Measurements from ENCODE around the gene CAMTA1.
"Not testable (repeated sequence)": the region's sequence is repeated elsewhere in the genome, so short reads cannot be mapped to it uniquely, and the experiment has no call there.

CAMTA1 gene

DNA sequence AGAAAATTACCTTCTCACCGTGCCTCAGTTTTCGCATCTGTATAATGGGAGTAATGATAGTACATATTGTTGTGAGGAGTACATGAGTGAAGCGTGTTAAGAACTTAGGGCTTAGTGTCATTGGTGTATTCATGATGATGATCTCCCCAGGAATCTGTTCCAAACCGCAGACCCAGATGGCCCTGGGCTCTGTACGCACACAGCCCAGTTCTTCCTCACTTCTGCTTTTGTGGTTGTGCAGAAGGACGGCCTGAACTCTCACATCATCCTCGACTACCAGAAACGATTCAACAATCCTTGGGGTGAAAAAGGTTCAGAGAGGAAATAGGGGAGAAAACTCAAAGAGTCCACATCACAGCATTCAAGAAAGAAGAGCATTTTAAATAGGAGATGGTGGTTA lies 323.0 kb downstream of the CAMTA1 start:
- DNase-seq (ENCODE audit: low read depth), result no peak

DNA sequence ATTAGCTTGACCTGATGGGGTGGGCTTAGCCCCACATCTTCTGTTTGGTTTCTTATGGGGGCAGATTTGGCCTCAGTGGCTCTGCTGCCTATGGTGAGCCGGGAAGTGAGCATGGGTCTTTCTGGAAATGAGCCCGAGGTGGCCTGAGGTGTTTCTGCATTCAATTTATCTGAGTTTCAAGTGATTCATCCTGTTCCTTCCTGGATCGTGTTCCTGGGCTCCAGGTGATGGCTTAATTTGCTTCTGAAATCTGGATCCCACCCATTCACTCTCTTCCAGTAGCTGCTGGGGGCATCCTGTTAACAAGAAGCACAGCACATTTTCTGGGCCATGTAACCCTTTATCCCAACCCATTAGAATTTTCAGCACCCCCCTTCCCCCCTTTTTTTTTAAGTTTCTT lies 324.6 kb downstream of the CAMTA1 start:
- no peak for DNase-seq (ENCODE audit: low read depth)

DNA sequence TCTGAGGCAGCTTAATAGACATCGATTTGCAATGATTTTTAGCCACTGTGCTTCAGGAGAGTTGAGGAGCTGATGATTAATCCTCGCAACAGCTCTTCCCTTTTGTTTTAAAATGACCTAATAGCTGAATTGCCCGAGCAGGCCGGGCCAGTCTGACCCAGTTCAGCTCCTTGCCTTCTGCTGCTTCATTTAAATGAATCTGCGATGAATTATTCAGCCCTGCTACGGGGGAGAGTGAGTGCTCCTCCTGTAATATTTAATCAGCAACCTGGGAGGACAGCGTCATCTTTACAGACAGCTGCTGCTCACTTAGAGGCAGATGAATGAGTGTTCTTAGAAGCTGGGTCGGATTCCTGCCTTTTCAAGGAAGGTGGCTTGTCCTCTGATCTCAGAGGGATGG lies 325.1 kb downstream of the CAMTA1 start:
- no peak for DNase-seq (ENCODE audit: low read depth)

DNA sequence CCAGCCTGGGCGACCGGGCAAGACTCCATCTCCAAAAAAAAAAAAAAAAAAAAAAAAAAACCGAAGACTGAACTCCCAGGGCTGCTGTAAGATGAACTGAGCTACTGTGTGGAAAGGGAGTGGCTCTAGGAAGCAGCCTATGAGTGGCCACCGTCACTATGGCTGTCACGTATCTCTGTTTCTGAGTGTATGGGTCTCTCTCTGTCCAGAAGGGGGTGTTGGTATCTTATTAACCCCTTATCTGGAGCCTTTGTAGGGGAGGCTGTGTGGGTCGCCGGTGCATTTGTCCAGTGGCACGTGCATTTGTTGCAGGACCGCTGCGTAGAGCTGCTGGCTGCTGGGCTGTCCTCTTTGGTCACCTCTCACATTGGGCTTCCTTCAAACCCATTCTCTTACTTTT lies 326.6 kb downstream of the CAMTA1 start:
- no peak for DNase-seq (ENCODE audit: low read depth)

DNA sequence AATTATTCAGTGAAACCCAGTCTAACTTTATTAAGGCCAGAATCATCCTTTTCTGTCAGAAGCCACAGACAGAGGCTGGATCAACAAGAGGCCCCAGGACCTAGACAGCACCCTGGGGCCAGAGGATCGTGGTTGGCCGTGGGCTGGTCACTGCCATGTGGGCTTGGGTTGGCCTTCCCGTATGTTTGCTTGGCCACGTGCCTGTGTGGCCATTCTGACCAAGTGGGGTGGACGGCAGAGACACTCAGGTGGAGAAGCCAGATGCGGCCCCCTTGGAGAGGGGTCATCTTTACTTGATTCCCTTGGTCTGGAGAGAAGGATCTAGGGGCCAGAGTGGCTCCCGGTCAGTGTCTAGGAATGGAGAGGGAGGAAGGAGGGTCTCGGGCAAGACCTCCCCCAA lies 327.9 kb downstream of the CAMTA1 start:
- no peak for DNase-seq (ENCODE audit: low read depth)

DNA sequence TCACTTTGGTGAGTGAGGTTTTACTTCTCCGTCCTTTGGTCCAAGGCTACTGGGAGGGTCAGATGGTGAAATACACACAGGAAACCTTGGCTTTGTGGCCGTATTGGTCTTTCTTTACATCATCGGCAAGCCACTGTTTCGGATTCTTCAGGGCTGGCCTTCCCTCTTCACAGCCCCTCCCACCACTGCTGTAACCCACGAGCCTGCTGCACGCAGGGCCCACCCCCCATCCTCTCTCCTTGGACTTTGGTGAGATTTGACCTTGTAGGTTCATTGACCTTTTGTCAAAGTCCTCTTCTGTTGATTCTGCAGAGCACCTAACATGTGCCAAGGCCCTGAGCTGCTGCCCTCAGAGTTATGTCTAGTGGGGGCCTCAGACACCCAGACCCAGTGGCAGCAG lies 328.6 kb downstream of the CAMTA1 start:
- no peak for DNase-seq (ENCODE audit: low read depth)

DNA sequence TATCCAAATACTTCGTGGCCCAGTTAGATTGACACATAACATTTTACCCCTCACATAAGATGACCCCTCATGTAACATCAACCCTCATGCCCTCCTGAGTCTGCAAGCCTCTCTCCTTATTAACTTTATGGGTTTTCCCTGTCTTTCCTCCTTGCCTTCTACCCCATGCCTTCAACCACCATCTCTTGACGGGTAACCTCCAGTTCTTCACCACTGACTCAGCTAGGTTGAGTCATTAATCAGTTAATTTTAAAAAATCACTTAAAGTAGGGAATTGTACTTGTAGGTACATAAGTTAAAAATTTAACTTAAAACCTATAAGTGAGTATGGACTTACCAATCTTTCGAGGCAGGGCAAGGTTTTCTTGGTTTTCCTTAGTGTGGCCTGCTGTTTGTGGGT lies 330.7 kb downstream of the CAMTA1 start:
- no peak for DNase-seq (ENCODE audit: low read depth)

DNA sequence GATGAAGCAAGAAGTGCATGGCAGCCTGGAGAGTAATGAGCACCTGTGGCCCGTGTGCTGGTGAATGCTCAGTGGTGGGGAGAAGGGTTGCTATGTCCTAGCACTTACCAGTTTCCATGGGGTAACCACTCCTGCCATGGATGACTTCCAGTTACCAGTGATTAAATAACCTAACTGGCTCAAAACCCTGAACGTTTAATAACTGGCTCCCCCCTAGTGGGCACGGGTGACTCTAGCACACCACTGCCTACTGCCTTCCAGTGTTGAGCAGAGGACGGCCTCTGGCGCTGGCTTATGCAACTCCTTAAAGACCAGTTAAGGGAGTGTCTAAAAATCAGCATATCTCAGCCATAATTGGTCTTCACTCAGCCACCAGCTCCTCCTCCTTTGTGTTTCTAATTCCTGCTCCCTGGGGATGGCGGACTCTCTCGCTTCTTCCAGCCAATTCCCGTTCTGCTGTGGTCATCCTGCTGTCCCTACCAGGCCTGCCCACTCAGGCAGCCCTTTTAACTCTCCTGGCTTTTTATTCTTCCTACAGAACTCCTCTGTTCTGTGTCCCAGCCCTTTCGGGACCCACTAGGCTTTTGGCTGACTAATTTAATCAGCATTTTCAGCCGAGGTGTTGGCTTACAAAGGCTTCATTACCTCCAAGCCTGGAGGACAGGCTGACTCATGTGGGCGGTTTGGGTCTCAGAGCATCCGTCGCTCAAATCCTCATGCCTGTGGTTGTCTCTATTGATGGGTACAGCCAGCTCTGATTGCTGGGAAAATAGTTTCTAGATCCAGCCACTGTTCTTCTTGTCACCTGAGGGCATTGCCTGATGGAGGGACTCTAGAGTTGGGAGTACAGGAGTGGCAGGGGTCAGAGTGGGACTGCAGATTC lies 332.4 kb downstream of the CAMTA1 start:
- no peak for DNase-seq (ENCODE audit: low read depth)

DNA sequence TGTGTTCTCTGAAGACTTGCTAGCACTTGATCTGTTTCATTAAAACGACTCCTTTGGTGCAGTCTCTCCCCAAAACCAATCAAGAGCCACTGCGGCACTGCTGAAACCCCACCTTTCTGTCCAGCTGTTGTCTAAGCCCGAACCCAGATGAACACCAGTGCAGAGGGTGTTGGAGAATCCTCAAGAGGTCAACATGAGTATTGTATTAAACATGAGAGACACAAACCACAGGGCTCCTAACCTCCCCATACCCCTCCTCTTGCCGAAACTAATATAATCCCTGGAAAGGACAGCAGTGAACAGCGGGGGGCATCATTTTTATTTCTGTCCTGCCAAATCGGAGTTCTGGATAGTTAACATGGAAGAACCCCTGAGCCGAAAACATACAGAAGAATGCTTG lies 333.9 kb downstream of the CAMTA1 start:
- DNase-seq (ENCODE audit: low read depth), result no peak

DNA sequence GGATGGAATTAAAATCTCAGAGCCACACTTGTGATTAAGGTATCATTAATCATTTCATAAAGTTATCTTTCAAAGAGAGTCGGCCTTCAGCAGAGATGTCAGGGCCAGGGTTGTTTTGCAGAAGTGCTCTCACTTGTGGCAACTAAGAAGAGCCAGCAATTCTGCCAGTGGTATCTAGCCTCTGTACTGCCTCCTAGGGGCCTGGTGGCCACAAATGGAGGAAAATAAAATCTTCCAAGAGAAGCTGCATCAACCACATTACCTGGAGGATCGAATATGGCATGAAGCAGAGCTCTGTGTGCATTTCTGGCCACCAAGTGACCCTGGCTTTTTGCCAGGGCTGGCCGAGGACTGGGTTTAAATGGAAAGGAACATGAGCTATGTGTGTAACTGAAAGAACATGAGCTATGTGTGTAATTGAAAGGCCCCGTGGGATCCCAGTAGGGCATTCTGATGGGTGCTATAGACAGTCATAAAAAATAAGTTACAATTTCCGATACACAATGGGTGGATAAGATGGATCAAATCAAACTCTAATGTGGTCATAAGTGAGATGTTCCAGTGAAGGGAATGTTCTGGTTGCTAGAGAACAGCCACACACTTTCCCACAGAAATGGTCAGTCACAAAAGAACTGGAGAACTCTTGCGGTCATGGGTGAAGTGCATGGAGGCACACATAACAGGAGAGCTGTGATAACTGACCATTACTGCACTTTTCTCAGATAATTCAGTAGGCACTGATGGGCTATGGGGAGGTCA lies 335.8 kb downstream of the CAMTA1 start:
- no peak for DNase-seq (ENCODE audit: low read depth)

DNA sequence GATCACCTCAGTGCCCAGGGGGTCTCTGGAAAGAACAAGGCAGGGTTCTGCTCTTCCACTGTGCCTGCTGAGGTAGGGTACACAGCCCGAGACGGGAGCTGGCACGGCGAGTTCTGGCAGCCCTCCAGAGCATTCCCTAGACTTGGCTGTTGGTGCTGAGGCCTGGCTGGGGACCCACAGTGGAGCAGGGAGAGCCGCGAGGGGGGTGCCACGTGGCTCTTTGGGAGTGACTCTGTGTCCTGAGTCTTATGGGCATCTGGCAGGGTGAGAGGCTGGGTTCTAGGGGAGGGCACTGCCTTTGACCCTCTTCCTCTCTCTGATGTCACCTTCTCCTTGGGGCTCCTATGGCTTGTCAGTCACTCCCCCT lies 336.4 kb downstream of the CAMTA1 start:
- no peak for DNase-seq (ENCODE audit: low read depth)

DNA sequence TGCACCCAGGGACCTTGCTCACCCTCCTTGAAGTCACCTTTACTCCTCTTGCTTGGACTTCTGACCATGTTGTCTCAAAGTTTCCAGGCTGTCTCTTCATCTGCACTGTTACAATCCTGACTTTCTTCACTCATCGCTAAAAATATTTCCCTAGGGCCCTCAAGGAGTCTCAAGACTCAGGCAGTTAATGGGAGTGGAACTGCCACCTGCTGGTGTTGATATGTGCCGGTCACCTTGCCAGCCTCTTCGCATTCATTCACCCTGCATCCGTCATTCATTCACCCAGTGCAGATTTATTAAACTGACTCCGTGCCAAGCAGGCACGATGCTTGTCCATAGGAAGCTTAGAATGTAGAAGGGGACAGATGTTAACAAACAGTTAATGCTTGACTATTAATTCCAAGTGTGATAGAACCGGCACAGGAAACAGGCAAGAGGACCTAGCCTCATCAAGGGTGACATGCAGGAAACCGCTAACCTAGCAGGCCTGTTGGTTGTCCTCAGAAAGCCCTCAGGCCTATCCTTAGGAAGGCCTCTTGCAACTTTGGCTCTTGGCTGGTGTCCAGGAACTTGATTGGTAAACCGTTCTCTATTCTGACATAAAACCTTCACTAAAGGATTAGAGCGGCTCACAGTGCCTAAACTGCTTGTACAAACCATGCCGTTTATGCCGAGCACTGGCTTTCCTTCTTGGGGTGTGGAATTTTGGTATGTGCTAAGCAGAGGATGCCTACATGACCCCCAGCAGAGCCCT lies 342.2 kb downstream of the CAMTA1 start:
- no peak for DNase-seq (ENCODE audit: low read depth)

DNA sequence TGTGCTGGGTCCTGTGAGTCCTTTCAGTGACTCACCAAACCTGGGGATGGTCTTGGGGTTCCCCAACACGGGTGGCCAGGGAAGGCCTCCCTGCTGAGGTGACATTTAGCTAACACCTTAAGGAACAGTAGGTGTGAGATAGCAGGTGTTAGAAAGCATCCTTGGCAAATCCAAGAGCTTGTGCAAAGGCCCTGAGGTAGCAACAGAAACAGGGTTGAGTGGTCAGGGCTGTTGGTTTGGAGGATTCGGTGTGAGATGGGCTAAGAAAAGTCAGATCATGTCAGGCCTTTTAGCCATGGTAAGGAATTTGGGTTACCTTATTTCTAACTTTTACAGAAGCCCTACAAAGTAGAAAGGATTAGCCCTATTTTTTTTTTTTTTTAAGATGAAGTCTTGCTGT lies 343.0 kb downstream of the CAMTA1 start:
- no peak for DNase-seq (ENCODE audit: low read depth)

DNA sequence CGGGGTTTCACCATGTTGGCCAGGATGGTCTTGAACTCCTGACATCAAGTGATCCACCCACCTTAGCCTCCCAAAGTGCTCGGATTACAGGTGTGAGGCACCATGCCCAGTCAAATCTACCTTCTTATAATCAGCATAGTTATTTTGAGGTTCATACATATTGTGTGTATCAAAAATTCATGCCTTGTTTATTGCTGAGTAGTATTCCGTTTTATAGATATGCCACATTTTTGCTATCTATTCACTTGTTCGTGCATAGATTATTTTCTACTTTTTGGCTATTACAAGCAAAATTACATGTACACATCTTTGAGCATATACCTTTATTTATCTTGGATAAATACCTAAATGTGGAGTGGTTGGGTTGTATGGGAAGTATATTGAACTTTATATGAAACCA lies 344.9 kb downstream of the CAMTA1 start:
- DNase-seq (ENCODE audit: low read depth), result no peak

DNA sequence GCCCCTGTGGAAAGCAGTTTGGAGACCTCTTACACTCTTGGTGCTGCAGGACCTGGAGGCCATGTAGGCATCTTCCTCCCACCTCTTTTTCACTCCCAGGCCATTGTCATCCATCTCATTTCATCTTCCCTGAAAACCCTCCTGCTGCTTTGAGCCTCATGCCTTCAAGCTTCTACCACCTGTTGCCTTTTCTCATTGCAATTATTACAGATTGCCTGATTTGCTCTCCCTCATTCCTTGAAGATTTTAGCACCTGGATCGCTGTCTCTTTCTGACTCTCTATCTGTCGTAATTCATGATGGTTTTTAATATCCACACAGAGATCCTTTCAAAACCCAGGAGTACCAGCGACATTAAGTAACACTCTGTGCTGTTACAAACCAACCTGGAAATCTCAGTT lies 350.2 kb downstream of the CAMTA1 start:
- no peak for DNase-seq (ENCODE audit: low read depth)

DNA sequence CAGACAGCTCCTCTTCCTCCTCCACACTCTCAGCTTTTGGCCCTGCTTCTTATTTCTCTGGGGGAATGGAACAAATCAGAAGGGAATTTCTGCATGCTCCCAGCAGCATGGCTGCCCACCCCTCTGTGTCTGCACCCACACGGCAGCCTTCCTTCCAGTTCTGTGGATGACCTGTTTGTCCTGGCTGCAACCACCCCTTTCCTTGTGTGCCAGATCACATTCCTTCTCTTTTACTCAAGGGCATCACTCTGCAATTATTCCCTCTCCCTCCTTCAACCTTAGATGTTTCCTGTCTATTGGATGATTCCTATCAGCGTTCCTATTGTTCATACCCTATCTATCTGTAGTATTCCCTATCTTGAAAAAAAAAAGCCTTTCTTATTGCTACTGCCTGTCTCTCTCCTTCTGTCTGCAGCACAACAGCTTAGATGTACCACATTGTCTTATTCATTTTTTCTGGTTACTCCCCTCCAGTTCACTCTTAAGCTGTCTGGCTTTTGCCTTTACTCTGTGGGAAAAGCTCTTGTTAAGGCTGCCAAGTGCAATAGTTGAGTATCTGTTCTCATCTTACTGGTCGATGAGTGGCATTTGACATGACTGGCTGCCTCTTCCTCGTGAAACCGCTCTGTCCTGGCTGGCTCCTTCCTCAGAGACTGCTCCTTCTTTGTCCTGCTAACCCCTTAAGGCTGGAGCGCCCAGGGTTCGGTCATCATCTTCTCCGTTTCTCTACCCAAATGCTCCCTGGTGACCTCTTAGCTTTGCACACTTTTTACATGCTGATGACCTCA lies 351.1 kb downstream of the CAMTA1 start:
- no peak for DNase-seq (ENCODE audit: low read depth)

DNA sequence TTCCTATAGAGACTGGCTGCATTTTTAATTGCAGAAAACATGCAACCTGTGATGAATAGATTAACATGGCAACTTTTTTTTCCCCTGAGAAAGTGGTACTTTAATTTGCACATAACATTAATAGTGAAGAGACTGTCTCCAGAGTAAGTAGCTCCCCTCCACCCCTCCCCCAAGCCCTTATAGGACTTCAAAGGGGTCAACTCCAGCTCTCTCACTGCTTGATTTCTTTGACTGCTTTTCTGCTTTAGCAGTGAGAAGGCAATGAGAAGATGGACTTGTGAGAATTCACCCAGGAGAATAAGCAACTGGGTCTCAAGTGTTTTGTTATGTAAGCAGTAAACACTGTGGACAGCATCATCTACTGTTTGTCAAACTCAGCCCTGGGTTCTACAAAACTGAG lies 355.0 kb downstream of the CAMTA1 start:
- no peak for DNase-seq (ENCODE audit: low read depth)

DNA sequence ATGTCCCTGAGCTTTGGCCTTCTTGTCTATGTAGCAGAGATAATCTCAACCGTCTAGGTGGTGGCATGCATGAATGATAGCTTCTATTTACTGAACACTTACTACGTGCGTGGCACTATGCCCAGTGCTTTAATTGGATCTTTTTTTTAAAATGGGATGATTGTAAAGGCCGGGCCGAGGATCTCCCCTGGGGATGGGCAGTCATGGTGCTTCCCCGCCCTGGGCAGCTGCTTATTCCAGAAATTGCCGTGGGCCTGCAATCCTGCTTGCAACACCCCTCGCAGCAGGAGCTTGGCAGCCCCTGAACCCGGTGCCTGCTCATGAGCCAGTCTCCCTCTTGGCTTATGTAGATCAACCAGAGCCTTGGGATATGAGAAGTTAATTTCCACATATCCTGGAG lies 360.7 kb downstream of the CAMTA1 start:
- no peak for DNase-seq (ENCODE audit: low read depth)

DNA sequence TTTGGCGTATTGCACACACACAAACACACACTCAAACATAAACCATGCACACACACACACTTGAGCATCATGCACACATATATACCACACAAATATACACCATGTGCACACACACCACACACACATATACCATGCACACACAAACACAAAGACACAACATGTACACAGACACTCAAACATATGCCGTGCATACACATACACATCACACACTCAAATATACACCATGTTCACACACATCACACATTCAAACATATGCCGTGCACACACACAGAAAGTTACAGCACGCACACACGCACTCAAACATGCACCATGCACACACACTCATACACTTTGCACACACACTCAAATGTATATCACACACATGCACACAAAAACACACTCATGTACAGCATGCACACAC lies 361.5 kb downstream of the CAMTA1 start:
- DNase-seq (ENCODE audit: low read depth), result no peak

DNA sequence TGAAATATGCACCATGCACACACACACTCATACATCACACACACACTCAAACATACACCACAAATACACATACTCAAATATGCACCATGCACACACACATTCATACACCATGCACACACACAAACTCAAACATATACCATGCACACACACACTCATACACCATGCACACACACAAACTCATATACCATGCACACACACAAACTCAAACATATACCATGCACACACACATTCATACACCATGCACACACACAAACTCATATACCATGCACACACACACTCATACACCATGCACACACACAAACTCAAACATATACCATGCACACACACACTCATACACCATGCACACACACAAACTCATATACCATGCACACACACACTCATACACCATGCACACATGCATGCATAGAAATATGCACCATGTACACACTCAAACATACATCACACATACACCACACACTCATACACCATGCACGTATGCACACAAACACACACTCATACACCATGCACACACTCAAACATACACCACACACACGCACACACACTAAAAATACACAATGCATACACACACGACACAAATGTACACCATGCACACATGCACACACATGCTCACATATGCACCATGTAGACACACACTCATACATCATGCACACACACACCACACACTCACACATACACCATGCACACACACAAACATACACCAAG lies 362.5 kb downstream of the CAMTA1 start:
- DNase-seq (ENCODE audit: low read depth), result not testable (repeated sequence)

DNA sequence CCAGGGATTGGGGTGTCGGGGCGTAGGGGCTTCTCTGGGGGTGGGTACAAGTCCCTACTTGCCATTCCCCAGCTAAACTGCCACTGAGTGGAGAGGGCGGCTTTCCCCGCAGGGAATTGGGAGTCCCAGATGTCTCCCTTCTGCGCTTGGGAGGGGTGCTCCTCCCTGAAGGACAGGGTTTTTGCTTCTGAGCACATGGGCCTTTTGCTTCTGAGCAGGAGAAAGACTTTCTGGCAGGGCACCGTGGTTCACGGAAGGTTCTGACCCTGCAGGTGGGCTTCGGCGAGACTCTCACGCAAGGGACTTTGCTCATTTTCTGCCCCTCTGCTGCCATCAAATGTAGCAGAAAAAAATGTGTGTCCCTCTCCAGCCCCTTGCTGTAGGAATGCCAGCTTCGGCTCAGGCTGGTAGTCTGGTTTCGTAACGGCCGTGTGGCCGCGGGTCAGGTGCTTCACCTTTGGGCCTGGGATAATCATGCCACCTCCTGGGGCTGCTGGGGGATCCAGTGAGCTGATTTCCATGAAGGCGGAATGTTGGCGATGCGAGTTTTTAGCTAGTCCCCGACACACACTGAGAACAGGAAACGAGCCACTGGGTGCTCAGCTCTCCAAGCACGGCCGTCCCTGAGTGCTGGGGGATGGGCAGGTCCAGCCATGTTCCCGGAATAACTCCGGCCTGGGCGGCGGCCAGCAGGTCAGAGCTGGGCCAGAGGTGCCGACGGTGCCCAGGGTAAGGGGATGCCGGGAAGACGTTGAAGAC lies 364.0 kb downstream of the CAMTA1 start:
- DNase-seq (ENCODE audit: low read depth), result no peak
